K562 (cell line): ENCODE data around the gene SLC7A10. TPM values are rescaled to one million over a fixed set of nuclear protein-coding genes. Genes with fewer than 3 reads are reported as not detected.

Source experiments
- ATAC-seq: fragments of 200-7000 bp; cut with Tn5 transposase; 3 replicates; pipeline ENCODE4 v1.9.1; 2020; ENCODE audit warnings: moderate library complexity
- BruUV-seq: library from RNA; stranded (reverse); fragments of 400-500 nt; replicated peaks from 2 replicates; lab custom pipeline; 2021; lab: Mats Ljungman, UMichigan
- CTCF ChIA-PET: fragments of 300-600 bp; formaldehyde crosslinking; extraction: SDS; loops from one replicate; lab custom pipeline; 2021; ENCODE audit warnings: low intra/inter-chr PET ratio; lab: Yijun Ruan, JAX
- POLR2A ChIA-PET: fragments of 300-600, 350-650 bp; sonication (Branson Sonifier 250); formaldehyde crosslinking; extraction: SDS; loops from one replicate; lab custom pipeline; 2021; ENCODE audit warnings: antibody characterized with exemption, inconsistent platforms; lab: Yijun Ruan, JAX
- DNase-seq, 4 experiments: peaks; one replicate each; pipeline versions ENCODE4 v3.0.0 to v3.0.0-alpha.2; 2011 to 2018; ENCODE audit warnings: low spot score in 3 of 4, mixed read lengths in 3 of 4; ENCODE audit errors: extremely low read depth in 1 of 4
- FAIRE-seq: peaks from 2 replicates; lab custom pipeline; 2011; peaks lifted over from hg19 to GRCh38; lab: Jason Lieb, UNC
- H2AFZ ChIP-seq: 2 replicates; pipeline ENCODE4 v1.6.0; 2011; ENCODE audit warnings: low read depth, low read length, control low read depth, inconsistent platforms
- H3K27ac ChIP-seq: fragments of 200-600 bp; 3 replicates; pipeline ENCODE4 v1.8.0; 2011; ENCODE audit warnings: low read depth, mild to moderate bottlenecking, control low read depth, inconsistent platforms, low read length, moderate library complexity, mixed read lengths; ENCODE audit errors: extremely low read depth
- H3K27me3 ChIP-seq, 2 experiments: fragments of 300-600 bp in 1 of 2; 2 replicates in 1 of 2; 3 replicates in 1 of 2; pipeline versions ENCODE4 v1.6.0 to v1.8.0; 2011; ENCODE audit warnings: inconsistent platforms in 2 of 2, low read length in 2 of 2, mild to moderate bottlenecking in 1 of 2, mixed read lengths in 1 of 2, moderate library complexity in 1 of 2; ENCODE audit not compliant: control insufficient read depth in 2 of 2, insufficient read depth in 2 of 2
- H3K36me3 ChIP-seq: fragments of 300-600 bp; 3 replicates; pipeline ENCODE4 v1.8.0; 2011; ENCODE audit warnings: mild to moderate bottlenecking, low read length, inconsistent platforms; ENCODE audit not compliant: control insufficient read depth, insufficient read depth
- H3K4me1 ChIP-seq, 2 experiments: fragments of 200-600 bp in 1 of 2; replicated peaks in 1 of 2; 2 replicates in 1 of 2; 3 replicates in 1 of 2; pipeline versions ENCODE4 v1.5.1 to v1.8.0; 2011; ENCODE audit warnings: inconsistent platforms in 2 of 2, low read length in 2 of 2, mild to moderate bottlenecking in 1 of 2, mixed read lengths in 1 of 2, moderate library complexity in 1 of 2; ENCODE audit not compliant: control insufficient read depth in 2 of 2, insufficient read depth in 2 of 2
- H3K4me2 ChIP-seq: 2 replicates; pipeline ENCODE4 v1.6.1; 2011; ENCODE audit warnings: low read length, control low read depth, inconsistent platforms, mixed read lengths; ENCODE audit not compliant: insufficient read depth
- H3K4me3 ChIP-seq: fragments of 200-600 bp; sonication (generic), shearing (Covaris generic); 2 replicates; pipeline ENCODE4 v1.5.1; 2016; ENCODE audit warnings: control low read depth, inconsistent platforms
- H3K79me2 ChIP-seq: fragments of 200-600 bp; 3 replicates; pipeline ENCODE4 v1.8.0; 2011; ENCODE audit warnings: low read length, inconsistent platforms; ENCODE audit not compliant: control insufficient read depth, insufficient read depth
- H3K9ac ChIP-seq, 2 experiments: 2 replicates each; pipeline versions ENCODE4 v1.6.0 to v1.6.1; 2011; ENCODE audit warnings: low read depth in 2 of 2, low read length in 2 of 2, control low read depth in 1 of 2, inconsistent platforms in 1 of 2, mild to moderate bottlenecking in 1 of 2, mixed read lengths in 1 of 2; ENCODE audit not compliant: insufficient read depth in 1 of 2
- H3K9me1 ChIP-seq: one replicate; pipeline ENCODE4 v1.6.0; 2011; ENCODE audit warnings: inconsistent platforms, mild to moderate bottlenecking, low read length, moderate library complexity; ENCODE audit not compliant: control insufficient read depth, insufficient read depth
- H3K9me3 ChIP-seq: replicated peaks from 2 replicates; pipeline ENCODE4 v1.5.1; 2011; ENCODE audit warnings: low read depth, low read length, inconsistent platforms; ENCODE audit not compliant: control insufficient read depth, insufficient read depth
- H4K20me1 ChIP-seq: replicated peaks from 2 replicates; pipeline ENCODE4 v1.6.1; 2011; ENCODE audit warnings: low read length, inconsistent platforms, mixed read lengths; ENCODE audit not compliant: control insufficient read depth, insufficient read depth
- ARID1B ChIP-seq: fragments of 450-650 bp; IDR thresholded peaks from 2 replicates; pipeline ENCODE4 v1.6.1; 2016; ENCODE audit warnings: antibody characterized with exemption, mild to moderate bottlenecking, inconsistent platforms
- CREM ChIP-seq: IDR thresholded peaks from 2 replicates; pipeline ENCODE4 v1.6.1; 2014; ENCODE audit warnings: antibody characterized with exemption, low read depth
- CTBP1 ChIP-seq: fragments of 450-650 bp; IDR thresholded peaks from 2 replicates; pipeline ENCODE4 v1.6.1; 2016; ENCODE audit warnings: borderline replicate concordance
- EGR1 ChIP-seq: fragments of 450-650 bp; conservative IDR thresholded peaks from 2 replicates; pipeline ENCODE4 v1.6.1; 2017; ENCODE audit warnings: mild to moderate bottlenecking
- FOSL1 ChIP-seq: fragments of 200-800 bp; sonication (Bioruptor generic); conservative IDR thresholded peaks from 2 replicates; pipeline ENCODE4 v1.6.1; 2016; ENCODE audit warnings: missing genetic modification characterization, missing compliant biosample characterization
- JUND ChIP-seq, 2 experiments: IDR thresholded peaks; 2 replicates in 1 of 2; 3 replicates in 1 of 2; pipeline ENCODE4 v1.6.1; 2011; ENCODE audit warnings: borderline replicate concordance in 2 of 2, low read depth in 2 of 2, low read length in 2 of 2, improper control_type of control experiment in 1 of 2, missing biosample characterization in 1 of 2, missing genetic modification characterization in 1 of 2, missing genetic modification reagents in 1 of 2
- KDM1A ChIP-seq, 2 experiments: fragments of 450-650 bp; IDR thresholded peaks; 2 replicates each; pipeline ENCODE4 v1.6.1; 2016; ENCODE audit warnings: mild to moderate bottlenecking in 2 of 2
- ZNF143 ChIP-seq: sonication (generic); formaldehyde crosslinking; IDR thresholded peaks from 2 replicates; pipeline ENCODE4 v1.9.0; 2022; ENCODE audit warnings: mild to moderate bottlenecking, missing genetic modification reagents
- ZNF253 ChIP-seq: fragments of 250-450 bp; sonication (Bioruptor Pico); conservative IDR thresholded peaks from 2 replicates; pipeline ENCODE4 v1.6.1; 2021; ENCODE audit warnings: mild to moderate bottlenecking
- ZNF57 ChIP-seq: fragments of 450-650 bp; formaldehyde crosslinking; IDR thresholded peaks from 2 replicates; pipeline ENCODE4 v1.4.0; 2020; ENCODE audit warnings: mild to moderate bottlenecking, moderate library complexity
- WGBS: fragments of 100-300 bp; shearing (Covaris generic); methylation state at CpG from one replicate; pipeline ENCODE4 v1.1.6; 2016; ENCODE audit warnings: low coverage, mixed read lengths; ENCODE audit not compliant: insufficient coverage; ENCODE audit errors: missing lambda C conversion rate; 5-methylcytosine and 5-hydroxymethylcytosine counted together
- in situ Hi-C: fragments of 300-500 bp; cut with MboI; formaldehyde crosslinking; loops from 4 replicates; pipeline ENCODE4 v1.15.0; 2018; ENCODE audit warnings: inconsistent platforms, mixed read lengths
- intact Hi-C: fragments of 100-400 bp; cut with micrococcal nuclease; formaldehyde crosslinking; loops from 2 replicates; pipeline ENCODE4 v1.14.2; 2022
- polyA plus RNA-seq, 8 experiments: library from polyadenylated mRNA; depleted of rRNA in 4 of 8; stranded (reverse) in 5 of 8; unstranded in 3 of 8; fragments of >200 nt; fragmentation: Nextera tagmentation in 2 of 8; fragmentation: Illumina TruSeq in 1 of 8; extraction: Ambion mirVana in 2 of 8; extraction: Trizol in 1 of 8; gene quantifications; 2 replicates each; pipeline versions ENCODE4 v1.2.1 to v1.2.3, GENCODE V29; 2011 to 2014; ENCODE audit warnings: inconsistent platforms in 1 of 8, missing spikeins in 1 of 8
- total RNA-seq, 7 experiments: library from RNA; depleted of rRNA in 6 of 7; stranded (reverse); fragments of >200 nt in 6 of 7; fragmentation: Illumina TruSeq in 2 of 7; extraction: Trizol in 2 of 7; gene quantifications; 2 replicates each; pipeline versions ENCODE4 v1.2.1 to v1.2.3, GENCODE V29; 2011 to 2021; ENCODE audit warnings: low replicate concordance in 1 of 7

The SLC7A10 gene
- total and polyA plus RNA-seq, 9 of the 15 experiments (the other 6 are each of a cell fraction or from before 2014, with no cell fraction given), result 0.07 TPM; not detected in 8

- no peak overlapping the region for H2AFZ ChIP-seq
- in situ Hi-C loops, result no loop called here
- H3K4me1 ChIP-seq, result peaks cover 0 to 10% of the 10 kb centered on the region in 2 experiments; a peak in 3 of 5 replicates
- ATAC-seq (peak; percentile 34), FAIRE-seq (peak; percentile 61), DNase-seq (peak in 1 of 4 experiments; percentile 14)
- H3K4me2 ChIP-seq, result no peak overlapping the region
- H3K9me1 ChIP-seq, result no peaks in the 10 kb centered on the region
- H3K9ac ChIP-seq, result no peak overlapping the region; a peak in 1 of 4 replicates
- H3K27me3 ChIP-seq, result peaks cover 6 to 72% of the 10 kb centered on the region in 2 experiments; a peak in 4 of 5 replicates
- H3K79me2 ChIP-seq, result no peaks in the 10 kb centered on the region
- 0 out of 2 replicates have a peak, but pooled peaks cover 3% of the 10 kb centered on the region for H4K20me1 ChIP-seq
- intact Hi-C loops, result no loop called here
- no peaks in the 10 kb centered on the region for H3K36me3 ChIP-seq
- TF ChIP-seq EGR1, result peak; percentile 81
- TF ChIP-seq FOSL1, result peak; percentile 43; the same call in 1 of the 2 replicates
- TF ChIP-seq KDM1A (IDR thresholded peaks at IDR 0.05), result peak in 1 of 2 experiments; percentile 56; a peak in 1 of 4 replicates
- TF ChIP-seq CTBP1, result 0 out of 2 replicates have a peak, but pooled peaks have one; percentile 14
- TF ChIP-seq ZNF143 (CRISPR knock-in tag), result no peak
- no peak for TF ChIP-seq ZNF253 (CRISPR knock-in tag)
- no peak for TF ChIP-seq ZNF57 (CRISPR knock-in tag)
- 0 out of 2 replicates have a peak, but pooled peaks have one; percentile 12 for TF ChIP-seq ARID1B
- TF ChIP-seq JUND (IDR thresholded peaks at IDR 0.05; ENCODE audit: borderline replicate concordance, low read depth, low read length), result no peak
- no peak for TF ChIP-seq JUND (tag; IDR thresholded peaks at IDR 0.05; ENCODE audit: borderline replicate concordance, low read depth, low read length)
- 0 out of 2 replicates have a peak, but pooled peaks have one; percentile 12 for TF ChIP-seq CREM
- ChIA-PET CTCF (no interaction called here), POLR2A (interaction anchor here (0.9 to 1.4 kb wide), 2 partner anchors 10 to 16 kb away, joined by 3 read pairs; no protein-coding TSS in a partner anchor)
- no peak overlapping the region for H3K27ac ChIP-seq
- BruUV-seq, result no TSS peak
- WGBS, result 1% methylated on average over 16 of the region's 16 CpGs
- no peak overlapping the region for H3K4me3 ChIP-seq
- H3K9me3 ChIP-seq, result no peaks in the 10 kb centered on the region; the same call in 1 of the 2 replicates
Measured at GRCh38 chr19:33273881-33274662, 48.4 kb upstream of the SLC7A10 start.
